RWPE1 (cell line): Measurements from ENCODE around the gene CEP170B.

ENCODE experiments used
- CTCF ChIA-PET: fragments of 350-600 bp; sonication (Branson Sonifier 250); formaldehyde crosslinking; extraction: SDS; loops from one replicate; lab custom pipeline; 2021; lab: Yijun Ruan, JAX
- POLR2A ChIA-PET: fragments of 400-600 bp; formaldehyde crosslinking; extraction: SDS; loops from one replicate; lab custom pipeline; 2020; ENCODE audit warnings: antibody characterized with exemption; ENCODE audit not compliant: low non-redundant PET; lab: Yijun Ruan, JAX
- DNase-seq: peaks from one replicate; pipeline ENCODE4 v3.0.0; 2012; ENCODE audit warnings: low spot score
- H3K27ac ChIP-seq: fragments of 450-650 bp; 2 replicates; pipeline ENCODE4 v1.5.1; 2017
- CTCF ChIP-seq: fragments of 450-650 bp; conservative IDR thresholded peaks from 2 replicates; pipeline ENCODE4 v1.5.1; 2017; ENCODE audit warnings: low read depth, mild to moderate bottlenecking

CEP170B gene

GRCh38 chr14:104894331-104895206 lies 29.5 kb downstream of the CEP170B start:
- POLR2A ChIA-PET = interaction anchor here (0.7 kb wide), 1 partner anchor 124 kb away, joined by 4 read pairs; no protein-coding TSS in a partner anchor
- H3K27ac ChIP-seq = peak overlapping the region; percentile 55
- no peak for DNase-seq
- CTCF ChIA-PET = interaction anchor here (0.5 to 2.2 kb wide), 4 partner anchors 78 to 429 kb away, joined by 3 to 9 read pairs (median 4); no protein-coding TSS in a partner anchor
- TF ChIP-seq CTCF = no peak

DNA sequence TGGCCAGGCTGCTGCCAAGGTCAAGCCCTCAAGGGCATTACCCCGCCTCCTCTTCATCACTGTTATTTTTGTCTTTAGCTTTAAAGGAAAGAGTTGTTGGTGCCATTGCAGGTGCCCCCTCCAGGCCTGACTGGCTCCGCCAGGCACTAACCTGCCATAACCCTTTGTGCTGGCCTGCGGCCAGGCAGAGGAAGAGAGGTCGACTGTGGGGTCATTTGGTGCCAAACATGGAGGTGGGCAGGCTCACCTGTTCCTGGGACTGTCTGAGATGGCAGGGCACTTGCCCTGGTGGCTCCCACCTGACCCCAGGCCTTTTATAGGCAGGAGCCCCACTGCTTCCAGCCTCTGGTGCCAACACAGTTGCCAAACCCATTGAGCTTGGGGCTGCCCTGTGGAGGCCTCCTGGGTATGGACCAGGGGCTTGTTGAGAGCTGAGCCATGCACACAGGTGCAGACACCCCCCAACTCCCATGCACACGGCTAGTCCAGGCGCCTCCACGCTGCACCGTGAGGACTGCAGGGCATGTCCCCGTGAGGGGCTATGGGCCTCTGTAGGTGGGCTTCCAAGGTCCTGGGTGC lies 30.2 kb downstream of the CEP170B start:
- ChIA-PET POLR2A (no interaction called here), CTCF (interaction anchor here (0.6 to 2.2 kb wide), 3 partner anchors 77 to 164 kb away, joined by 3 to 9 read pairs (median 6); no protein-coding TSS in a partner anchor)
- TF ChIP-seq CTCF = no peak
- no peak for DNase-seq
- H3K27ac ChIP-seq = peak overlapping the region; percentile 55

DNA sequence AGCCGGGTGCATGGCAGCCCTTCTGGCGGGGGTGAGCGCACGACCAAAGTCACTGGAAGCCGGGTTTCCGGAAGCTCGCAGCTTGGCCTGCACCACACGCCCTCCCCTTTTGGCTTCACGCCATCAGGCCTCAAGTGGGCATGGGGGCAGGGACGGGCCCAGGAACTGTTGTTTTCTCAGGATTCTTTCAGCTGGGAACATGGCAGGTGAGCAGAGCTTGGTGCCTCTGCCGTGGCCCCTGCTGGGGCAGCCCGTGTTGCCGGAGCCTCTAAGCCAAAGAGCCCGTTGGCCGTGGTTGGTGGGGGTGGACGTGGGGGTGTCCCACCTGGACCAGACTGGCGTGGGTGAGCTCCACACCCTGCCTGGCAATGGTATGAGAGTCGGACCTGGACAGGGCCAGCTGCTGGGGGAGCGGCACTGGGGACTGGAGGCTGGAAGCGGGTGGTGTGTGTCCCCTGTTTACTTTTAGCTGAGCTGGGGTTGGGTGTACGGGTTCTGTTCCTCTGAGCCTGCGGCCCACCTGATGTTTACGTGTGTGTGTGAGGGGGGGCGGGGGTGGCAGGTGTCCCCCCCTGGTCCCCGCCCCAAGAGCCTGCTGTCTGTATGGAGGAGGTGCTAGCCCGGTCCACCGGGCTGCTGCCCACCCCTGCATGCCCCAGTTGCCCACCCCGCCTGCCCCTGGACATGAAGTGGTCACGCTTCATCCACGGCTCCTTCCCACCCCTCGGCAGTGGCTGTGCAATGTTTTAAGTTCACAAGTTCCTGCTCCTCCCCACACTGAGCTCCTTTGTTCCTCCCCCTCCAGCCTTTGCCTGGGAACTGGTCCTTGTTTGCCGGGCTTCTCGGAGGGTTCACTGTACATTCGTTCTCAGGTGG lies 31.0 kb downstream of the CEP170B start:
- ChIA-PET CTCF (interaction anchor here (0.6 to 2.2 kb wide), 4 partner anchors 15 to 149 kb away, joined by 3 to 9 read pairs (median 3); no protein-coding TSS in a partner anchor), POLR2A (no interaction called here)
- TF ChIP-seq CTCF = no peak
- peak overlapping the region; percentile 55 for H3K27ac ChIP-seq
- no peak for DNase-seq

DNA sequence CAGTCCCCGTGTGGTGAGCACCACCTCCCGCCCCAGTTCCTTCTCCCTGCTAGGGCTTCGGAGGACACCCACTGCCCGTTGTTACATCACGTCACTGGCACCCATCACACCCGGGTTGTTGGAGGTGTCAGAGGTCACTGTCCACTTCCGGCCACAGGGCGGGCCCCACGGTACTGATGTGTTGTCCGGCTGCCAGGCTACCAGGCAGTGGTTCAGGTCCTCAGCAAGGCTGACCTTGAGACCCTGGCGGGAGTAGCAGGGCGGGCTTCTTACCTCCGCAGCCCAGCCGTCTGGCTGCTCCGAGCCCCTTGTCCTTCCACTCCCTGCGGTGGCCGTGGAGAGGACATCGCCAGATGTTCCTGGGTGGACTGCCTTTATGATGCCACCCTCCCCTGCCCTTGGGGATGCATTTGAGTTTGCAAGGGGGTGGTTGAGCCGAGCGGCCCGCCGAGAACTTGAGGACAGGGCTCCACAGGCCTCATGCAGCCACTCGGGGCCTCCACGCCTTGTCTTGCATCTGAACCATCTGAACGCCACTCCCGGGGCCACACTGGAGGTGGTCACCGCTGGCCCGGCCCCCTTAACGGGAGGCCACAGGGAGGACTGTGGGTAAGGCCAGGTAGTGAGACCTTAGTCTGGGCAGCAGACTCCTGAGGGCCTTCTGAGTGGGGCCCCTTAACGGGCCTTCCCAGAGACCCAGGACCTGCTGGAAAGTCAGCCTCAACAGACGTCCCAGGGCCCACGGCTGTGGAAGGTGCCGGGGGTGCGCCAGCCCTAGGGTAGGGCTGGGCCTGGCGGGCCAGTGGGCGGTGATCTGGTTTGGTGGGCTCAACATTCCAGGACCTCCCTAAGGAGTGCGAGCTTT lies 32.5 kb downstream of the CEP170B start:
- no peak for TF ChIP-seq CTCF
- CTCF ChIA-PET = interaction anchor here (0.6 kb wide), 2 partner anchors 805 to 982 kb away, joined by 3 read pairs; no protein-coding TSS in a partner anchor
- no peak overlapping the region for H3K27ac ChIP-seq
- DNase-seq = no peak
- POLR2A ChIA-PET = no interaction called here

- ChIA-PET CTCF (interaction anchor here (0.5 kb wide), 1 partner anchor 149 kb away, joined by 3 read pairs; no protein-coding TSS in a partner anchor), POLR2A (interaction anchor here (0.6 to 0.7 kb wide), 2 partner anchors 11 to 778 kb away, joined by 3 to 4 read pairs; no protein-coding TSS in a partner anchor)
- no peak for TF ChIP-seq CTCF
- H3K27ac ChIP-seq = no peak overlapping the region
- DNase-seq = no peak
Observed at GRCh38 chr14:104898195-104898558, 33.1 kb downstream of the CEP170B start.
